HEK293 (cell line): Measurements from ENCODE around the gene PADI2.

Experiments used
- CTCF ChIA-PET: fragments of 350-600 bp; formaldehyde crosslinking; extraction: SDS; loops from one replicate; lab custom pipeline; 2021; ENCODE audit warnings: antibody characterized with exemption; lab: Yijun Ruan, JAX
- POLR2A ChIA-PET: fragments of 300-600 bp; formaldehyde crosslinking; extraction: SDS; loops from one replicate; lab custom pipeline; 2020; ENCODE audit warnings: antibody characterized with exemption, inconsistent platforms; lab: Yijun Ruan, JAX
- H3K27ac ChIP-seq: fragments of 200-500 bp; sonication (Bioruptor generic); 2 replicates; pipeline ENCODE4 v1.5.1; 2014; ENCODE audit warnings: low read depth, low read length, control low read depth, inconsistent platforms; ENCODE audit errors: extremely low read depth
- H3K36me3 ChIP-seq, 2 experiments: fragments of 200-500 bp in 1 of 2; sonication (Bioruptor generic) in 1 of 2; 1 replicate in 1 of 2; 2 replicates in 1 of 2; pipeline ENCODE4 v1.5.1; 2014 to 2017; ENCODE audit warnings: inconsistent platforms in 2 of 2, low read length in 2 of 2; ENCODE audit not compliant: control insufficient read depth in 2 of 2, insufficient read depth in 1 of 2
- H3K4me1 ChIP-seq: fragments of 200-500 bp; sonication (Bioruptor generic); 2 replicates; pipeline ENCODE4 v1.5.1; 2014; ENCODE audit warnings: mild to moderate bottlenecking, low read length, inconsistent platforms; ENCODE audit not compliant: control insufficient read depth, insufficient read depth
- H3K4me3 ChIP-seq: 2 replicates; pipeline ENCODE4 v1.5.1; 2011; ENCODE audit warnings: low read depth, mild to moderate bottlenecking, control low read depth, low read length, moderate library complexity
- H3K9me3 ChIP-seq: fragments of 200-500 bp; sonication (Bioruptor generic); 2 replicates; pipeline ENCODE4 v1.5.1; 2014; ENCODE audit warnings: low read depth, low read length, inconsistent platforms; ENCODE audit not compliant: control insufficient read depth, insufficient read depth
- MEIS1 ChIP-seq: sonication (generic); formaldehyde crosslinking; IDR thresholded peaks from 2 replicates; pipeline ENCODE4 v1.8.1; 2022; ENCODE audit warnings: missing genetic modification reagents, mild to moderate bottlenecking, borderline replicate concordance
- ZBTB17 ChIP-seq: fragments of 450-650 bp; formaldehyde crosslinking; IDR thresholded peaks from 2 replicates; pipeline ENCODE4 v1.5.1; 2016; ENCODE audit warnings: missing biosample characterization, missing genetic modification characterization
- ZNF16 ChIP-seq: fragments of 450-650 bp; formaldehyde crosslinking; IDR thresholded peaks from 2 replicates; pipeline ENCODE4 v1.5.1; 2016; ENCODE audit warnings: low read depth, missing biosample characterization, missing genetic modification characterization
- ZNF37A ChIP-seq: fragments of 450-650 bp; IDR thresholded peaks from 2 replicates; pipeline ENCODE4 v1.5.1; 2018; ENCODE audit warnings: missing biosample characterization, missing genetic modification characterization
- ZNF596 ChIP-seq: fragments of 450-650 bp; IDR thresholded peaks from 2 replicates; pipeline ENCODE4 v1.5.0; 2018; ENCODE audit warnings: missing biosample characterization, mild to moderate bottlenecking, missing genetic modification characterization, moderate library complexity
- ZNF664 ChIP-seq: fragments of 450-650 bp; formaldehyde crosslinking; IDR thresholded peaks from 2 replicates; pipeline ENCODE4 v1.5.1; 2016; ENCODE audit warnings: missing biosample characterization, missing genetic modification characterization
- ZNF747 ChIP-seq: fragments of 450-650 bp; formaldehyde crosslinking; IDR thresholded peaks from 2 replicates; pipeline ENCODE4 v1.5.1; 2016; ENCODE audit warnings: missing biosample characterization, missing genetic modification characterization
- ZNF830 ChIP-seq: fragments of 450-650 bp; IDR thresholded peaks from 2 replicates; pipeline ENCODE4 v1.5.0; 2018; ENCODE audit warnings: missing biosample characterization, missing genetic modification characterization, low read depth, mild to moderate bottlenecking, moderate library complexity
- ZSCAN23 ChIP-seq: fragments of 450-650 bp; formaldehyde crosslinking; IDR thresholded peaks from 2 replicates; pipeline ENCODE4 v1.5.1; 2016; ENCODE audit warnings: missing biosample characterization, missing genetic modification characterization
- TF ChIP-seq, protein P1 (sequence below): fragments of 450-650 bp; formaldehyde crosslinking; IDR thresholded peaks from 2 replicates; pipeline ENCODE4 v1.5.1; 2016; ENCODE audit warnings: missing biosample characterization, missing genetic modification characterization
- TF ChIP-seq, protein P2 (sequence below): fragments of 450-650 bp; formaldehyde crosslinking; IDR thresholded peaks from 2 replicates; pipeline ENCODE4 v1.5.1; 2016; ENCODE audit warnings: missing biosample characterization, missing genetic modification characterization
- TF ChIP-seq, protein P3 (sequence below): fragments of 450-650 bp; formaldehyde crosslinking; IDR thresholded peaks from 2 replicates; pipeline ENCODE4 v1.5.1; 2016; ENCODE audit warnings: missing biosample characterization, missing genetic modification characterization
- TF ChIP-seq, protein P4 (sequence below): fragments of 450-650 bp; formaldehyde crosslinking; IDR thresholded peaks from 2 replicates; pipeline ENCODE4 v1.5.1; 2016; ENCODE audit warnings: missing biosample characterization, missing genetic modification characterization
- TF ChIP-seq, protein P5 (sequence below): fragments of 450-650 bp; formaldehyde crosslinking; IDR thresholded peaks from 2 replicates; pipeline ENCODE4 v1.5.1; 2016; ENCODE audit warnings: missing biosample characterization, missing genetic modification characterization
- TF ChIP-seq, protein P6 (sequence below): fragments of 450-650 bp; formaldehyde crosslinking; conservative IDR thresholded peaks from 2 replicates; pipeline ENCODE4 v1.5.1; 2016; ENCODE audit warnings: low read depth, missing biosample characterization, missing genetic modification characterization

Gene PADI2

DNA sequence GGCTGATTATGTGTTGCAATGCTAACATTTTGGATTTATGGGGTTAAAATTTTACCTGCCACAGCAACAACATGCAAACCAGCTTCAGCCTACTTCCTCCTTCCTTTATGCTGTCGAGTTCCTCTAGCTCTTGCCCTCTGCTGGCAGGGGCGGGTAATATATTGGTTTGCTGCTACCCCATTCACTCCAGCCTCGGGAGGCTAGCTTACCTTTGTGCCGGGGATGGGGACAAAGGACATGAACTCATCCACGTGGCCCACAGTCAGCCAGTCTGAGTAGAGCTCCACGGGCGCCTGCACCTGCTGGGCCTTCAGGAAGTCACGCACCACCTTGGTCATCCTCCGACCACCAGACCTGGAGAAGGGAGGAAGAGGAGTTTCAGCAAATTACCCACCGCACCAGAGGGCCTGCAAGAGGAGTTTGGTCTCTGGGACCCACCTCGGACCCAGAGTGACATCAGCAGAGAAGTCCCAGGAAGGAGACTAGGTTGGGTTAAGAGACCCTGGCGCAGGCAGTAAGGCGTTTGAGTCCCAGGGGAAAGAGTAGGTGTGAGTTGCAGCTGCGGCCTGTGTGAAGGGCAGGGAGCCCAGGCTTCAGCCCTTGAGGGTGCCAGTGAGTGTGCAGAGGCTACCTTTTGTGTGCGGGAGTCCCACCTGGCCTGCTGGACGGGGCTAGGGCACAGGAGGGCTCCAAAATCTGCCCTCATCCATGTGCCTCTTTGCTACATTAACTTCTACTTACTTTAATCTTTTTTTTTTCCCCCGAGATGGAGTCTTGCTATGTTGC, 43.6 kb downstream of the PADI2 start:
- CTCF ChIA-PET: interaction anchor here (0.6 to 2.4 kb wide), 10 partner anchors 9 to 384 kb away, joined by 3 to 17 read pairs (median 4); no protein-coding TSS in a partner anchor
- H3K9me3 ChIP-seq: no peaks in the 10 kb centered on the region
- no peaks in the 10 kb centered on the region for H3K4me1 ChIP-seq
- POLR2A ChIA-PET: no interaction called here
- H3K36me3 ChIP-seq: no peaks in the 10 kb centered on the region
- no peak overlapping the region for H3K4me3 ChIP-seq
- TF ChIP-seq, protein P1, sequence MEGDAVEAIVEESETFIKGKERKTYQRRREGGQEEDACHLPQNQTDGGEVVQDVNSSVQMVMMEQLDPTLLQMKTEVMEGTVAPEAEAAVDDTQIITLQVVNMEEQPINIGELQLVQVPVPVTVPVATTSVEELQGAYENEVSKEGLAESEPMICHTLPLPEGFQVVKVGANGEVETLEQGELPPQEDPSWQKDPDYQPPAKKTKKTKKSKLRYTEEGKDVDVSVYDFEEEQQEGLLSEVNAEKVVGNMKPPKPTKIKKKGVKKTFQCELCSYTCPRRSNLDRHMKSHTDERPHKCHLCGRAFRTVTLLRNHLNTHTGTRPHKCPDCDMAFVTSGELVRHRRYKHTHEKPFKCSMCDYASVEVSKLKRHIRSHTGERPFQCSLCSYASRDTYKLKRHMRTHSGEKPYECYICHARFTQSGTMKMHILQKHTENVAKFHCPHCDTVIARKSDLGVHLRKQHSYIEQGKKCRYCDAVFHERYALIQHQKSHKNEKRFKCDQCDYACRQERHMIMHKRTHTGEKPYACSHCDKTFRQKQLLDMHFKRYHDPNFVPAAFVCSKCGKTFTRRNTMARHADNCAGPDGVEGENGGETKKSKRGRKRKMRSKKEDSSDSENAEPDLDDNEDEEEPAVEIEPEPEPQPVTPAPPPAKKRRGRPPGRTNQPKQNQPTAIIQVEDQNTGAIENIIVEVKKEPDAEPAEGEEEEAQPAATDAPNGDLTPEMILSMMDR: 0 out of 2 replicates have a peak, but pooled peaks have one; percentile 16
- TF ChIP-seq, protein P2, sequence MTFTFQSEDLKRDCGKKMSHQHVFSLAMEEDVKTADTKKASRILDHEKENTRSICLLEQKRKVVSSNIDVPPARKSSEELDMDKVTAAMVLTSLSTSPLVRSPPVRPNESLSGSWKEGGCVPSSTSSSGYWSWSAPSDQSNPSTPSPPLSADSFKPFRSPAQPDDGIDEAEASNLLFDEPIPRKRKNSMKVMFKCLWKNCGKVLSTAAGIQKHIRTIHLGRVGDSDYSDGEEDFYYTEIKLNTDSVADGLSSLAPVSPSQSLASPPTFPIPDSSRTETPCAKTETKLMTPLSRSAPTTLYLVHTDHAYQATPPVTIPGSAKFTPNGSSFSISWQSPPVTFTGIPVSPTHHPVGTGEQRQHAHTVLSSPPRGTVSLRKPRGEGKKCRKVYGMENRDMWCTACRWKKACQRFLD: no peak
- TF ChIP-seq, all 188 proteins: peak for 1
- H3K27ac ChIP-seq: no peak overlapping the region

DNA sequence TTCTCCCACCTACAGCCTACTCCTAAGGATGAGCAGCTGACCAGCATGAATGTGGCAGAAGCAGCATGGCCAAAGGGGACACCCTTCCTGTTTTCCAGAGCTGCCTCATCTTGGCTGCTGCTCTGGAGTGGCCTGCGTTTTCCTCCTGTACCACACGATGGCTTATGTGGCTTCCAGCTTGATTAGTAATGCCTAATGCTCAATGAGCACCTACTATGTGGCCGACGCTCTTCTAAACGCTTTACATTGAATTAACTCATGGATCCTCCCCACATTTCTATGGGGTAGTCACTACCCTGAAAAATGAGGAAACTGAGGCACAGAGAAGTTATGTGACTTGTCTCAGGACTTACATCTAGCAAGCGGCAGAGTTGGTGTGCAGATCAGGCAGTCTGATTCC, 47.5 kb downstream of the PADI2 start:
- ChIA-PET CTCF (no interaction called here), POLR2A (no interaction called here)
- Histone ChIP-seq H3K36me3 (peaks cover 0 to 5% of the 10 kb centered on the region in 2 experiments; a peak in 1 of 3 replicates), H3K4me3 (no peak overlapping the region), H3K9me3 (no peaks in the 10 kb centered on the region), H3K4me1 (no peaks in the 10 kb centered on the region), H3K27ac (no peak overlapping the region)
- TF ChIP-seq, protein P3, sequence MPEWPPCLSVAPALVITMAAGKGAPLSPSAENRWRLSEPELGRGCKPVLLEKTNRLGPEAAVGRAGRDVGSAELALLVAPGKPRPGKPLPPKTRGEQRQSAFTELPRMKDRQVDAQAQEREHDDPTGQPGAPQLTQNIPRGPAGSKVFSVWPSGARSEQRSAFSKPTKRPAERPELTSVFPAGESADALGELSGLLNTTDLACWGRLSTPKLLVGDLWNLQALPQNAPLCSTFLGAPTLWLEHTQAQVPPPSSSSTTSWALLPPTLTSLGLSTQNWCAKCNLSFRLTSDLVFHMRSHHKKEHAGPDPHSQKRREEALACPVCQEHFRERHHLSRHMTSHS: no peak
- TF ChIP-seq ZBTB17 (tag by site-specific recombination) (0 out of 2 replicates have a peak, but pooled peaks have one; percentile 30), ZNF664 (tag by site-specific recombination) (peak; percentile 62; the same call in 1 of the 2 replicates)

DNA sequence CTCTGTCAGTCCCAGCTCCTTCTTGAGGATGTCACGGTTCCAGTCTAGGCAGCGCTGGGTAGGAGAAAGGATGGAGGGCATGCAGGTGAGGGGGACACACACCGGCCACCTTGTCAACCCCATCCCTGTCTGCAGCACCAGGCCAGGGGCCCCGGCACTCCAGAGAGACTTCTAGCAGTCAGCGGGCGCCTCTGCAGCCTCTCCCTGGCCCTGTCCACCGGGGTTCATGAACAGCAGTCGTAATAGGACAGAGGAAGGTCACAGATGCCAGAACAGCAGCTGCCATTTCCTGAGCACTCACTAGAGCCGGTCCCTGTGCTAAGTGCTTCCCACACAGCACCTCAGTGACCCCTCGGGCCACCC, 49.1 kb downstream of the PADI2 start:
- CTCF ChIA-PET: interaction anchor here (0.6 kb wide), 1 partner anchor 204 kb away, joined by 4 read pairs; no protein-coding TSS in a partner anchor
- peaks cover 0 to 5% of the 10 kb centered on the region in 2 experiments; a peak in 1 of 3 replicates for H3K36me3 ChIP-seq
- POLR2A ChIA-PET: no interaction called here
- TF ChIP-seq, protein P4, sequence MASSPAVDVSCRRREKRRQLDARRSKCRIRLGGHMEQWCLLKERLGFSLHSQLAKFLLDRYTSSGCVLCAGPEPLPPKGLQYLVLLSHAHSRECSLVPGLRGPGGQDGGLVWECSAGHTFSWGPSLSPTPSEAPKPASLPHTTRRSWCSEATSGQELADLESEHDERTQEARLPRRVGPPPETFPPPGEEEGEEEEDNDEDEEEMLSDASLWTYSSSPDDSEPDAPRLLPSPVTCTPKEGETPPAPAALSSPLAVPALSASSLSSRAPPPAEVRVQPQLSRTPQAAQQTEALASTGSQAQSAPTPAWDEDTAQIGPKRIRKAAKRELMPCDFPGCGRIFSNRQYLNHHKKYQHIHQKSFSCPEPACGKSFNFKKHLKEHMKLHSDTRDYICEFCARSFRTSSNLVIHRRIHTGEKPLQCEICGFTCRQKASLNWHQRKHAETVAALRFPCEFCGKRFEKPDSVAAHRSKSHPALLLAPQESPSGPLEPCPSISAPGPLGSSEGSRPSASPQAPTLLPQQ (tag by site-specific recombination): no peak
- no peak for TF ChIP-seq ZNF37A (tag by site-specific recombination)
- TF ChIP-seq ZNF596: no peak
- TF ChIP-seq, protein P5, sequence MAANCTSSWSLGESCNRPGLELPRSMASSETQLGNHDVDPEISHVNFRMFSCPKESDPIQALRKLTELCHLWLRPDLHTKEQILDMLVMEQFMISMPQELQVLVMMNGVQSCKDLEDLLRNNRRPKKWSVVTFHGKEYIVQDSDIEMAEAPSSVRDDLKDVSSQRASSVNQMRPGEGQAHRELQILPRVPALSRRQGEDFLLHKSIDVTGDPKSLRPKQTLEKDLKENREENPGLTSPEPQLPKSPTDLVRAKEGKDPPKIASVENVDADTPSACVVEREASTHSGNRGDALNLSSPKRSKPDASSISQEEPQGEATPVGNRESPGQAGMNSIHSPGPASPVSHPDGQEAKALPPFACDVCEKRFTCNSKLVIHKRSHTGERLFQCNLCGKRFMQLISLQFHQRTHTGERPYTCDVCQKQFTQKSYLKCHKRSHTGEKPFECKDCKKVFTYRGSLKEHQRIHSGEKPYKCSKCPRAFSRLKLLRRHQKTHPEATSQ (tag by site-specific recombination): no peak
- no peak for TF ChIP-seq ZNF747 (tag by site-specific recombination)
- no peak for TF ChIP-seq ZNF16 (tag by site-specific recombination)
- TF ChIP-seq, protein P6, sequence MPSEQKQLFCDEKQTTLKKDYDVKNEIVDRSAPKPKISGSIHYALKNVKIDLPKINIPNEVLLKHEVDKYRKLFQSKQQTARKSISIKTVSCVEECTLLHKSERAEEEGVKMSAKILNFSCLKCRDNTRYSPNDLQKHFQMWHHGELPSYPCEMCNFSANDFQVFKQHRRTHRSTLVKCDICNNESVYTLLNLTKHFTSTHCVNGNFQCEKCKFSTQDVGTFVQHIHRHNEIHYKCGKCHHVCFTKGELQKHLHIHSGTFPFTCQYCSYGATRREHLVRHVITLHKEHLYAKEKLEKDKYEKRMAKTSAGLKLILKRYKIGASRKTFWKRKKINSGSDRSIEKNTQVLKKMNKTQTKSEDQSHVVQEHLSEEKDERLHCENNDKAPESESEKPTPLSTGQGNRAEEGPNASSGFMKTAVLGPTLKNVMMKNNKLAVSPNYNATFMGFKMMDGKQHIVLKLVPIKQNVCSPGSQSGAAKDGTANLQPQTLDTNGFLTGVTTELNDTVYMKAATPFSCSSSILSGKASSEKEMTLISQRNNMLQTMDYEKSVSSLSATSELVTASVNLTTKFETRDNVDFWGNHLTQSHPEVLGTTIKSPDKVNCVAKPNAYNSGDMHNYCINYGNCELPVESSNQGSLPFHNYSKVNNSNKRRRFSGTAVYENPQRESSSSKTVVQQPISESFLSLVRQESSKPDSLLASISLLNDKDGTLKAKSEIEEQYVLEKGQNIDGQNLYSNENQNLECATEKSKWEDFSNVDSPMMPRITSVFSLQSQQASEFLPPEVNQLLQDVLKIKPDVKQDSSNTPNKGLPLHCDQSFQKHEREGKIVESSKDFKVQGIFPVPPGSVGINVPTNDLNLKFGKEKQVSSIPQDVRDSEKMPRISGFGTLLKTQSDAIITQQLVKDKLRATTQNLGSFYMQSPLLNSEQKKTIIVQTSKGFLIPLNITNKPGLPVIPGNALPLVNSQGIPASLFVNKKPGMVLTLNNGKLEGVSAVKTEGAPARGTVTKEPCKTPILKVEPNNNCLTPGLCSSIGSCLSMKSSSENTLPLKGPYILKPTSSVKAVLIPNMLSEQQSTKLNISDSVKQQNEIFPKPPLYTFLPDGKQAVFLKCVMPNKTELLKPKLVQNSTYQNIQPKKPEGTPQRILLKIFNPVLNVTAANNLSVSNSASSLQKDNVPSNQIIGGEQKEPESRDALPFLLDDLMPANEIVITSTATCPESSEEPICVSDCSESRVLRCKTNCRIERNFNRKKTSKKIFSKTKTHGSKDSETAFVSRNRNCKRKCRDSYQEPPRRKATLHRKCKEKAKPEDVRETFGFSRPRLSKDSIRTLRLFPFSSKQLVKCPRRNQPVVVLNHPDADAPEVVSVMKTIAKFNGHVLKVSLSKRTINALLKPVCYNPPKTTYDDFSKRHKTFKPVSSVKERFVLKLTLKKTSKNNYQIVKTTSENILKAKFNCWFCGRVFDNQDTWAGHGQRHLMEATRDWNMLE (tag by site-specific recombination): no peak
- TF ChIP-seq ZSCAN23 (tag by site-specific recombination): no peak
- no peak for TF ChIP-seq MEIS1 (CRISPR knock-in tag)
- no peak for TF ChIP-seq ZNF830 (tag by site-specific recombination)

More for the DNA sequence above, 49.1 kb downstream of the PADI2 start:
- Histone ChIP-seq H3K27ac (no peak overlapping the region), H3K9me3 (no peaks in the 10 kb centered on the region), H3K4me1 (no peaks in the 10 kb centered on the region), H3K4me3 (no peak overlapping the region)
